Small intestine (tissue), 7 donors: Measurements from ENCODE around the gene TEX101. TPM values are rescaled to one million over a fixed set of nuclear protein-coding genes. Genes with fewer than 3 reads are reported as not detected.

Experiments used
- DNase-seq, 2 donors: peaks; one replicate each; pipeline versions ENCODE4 v3.0.0 to v3.0.0-alpha.2; 2013
- FAIRE-seq: peaks from 2 replicates; lab custom pipeline; 2012; peaks lifted over from hg19 to GRCh38; lab: Jason Lieb, UNC
- H3K27ac ChIP-seq, 3 donors: one replicate each; pipeline ENCODE4 v1.5.1; 2013; ENCODE audit warnings: low read length in 2 of 3, mild to moderate bottlenecking in 2 of 3, control low read depth in 1 of 3, inconsistent platforms in 1 of 3, low read depth in 1 of 3, moderate library complexity in 1 of 3
- H3K27me3 ChIP-seq, 3 donors: one replicate each; pipeline ENCODE4 v1.6.1; 2013; ENCODE audit warnings: low read length in 3 of 3, inconsistent platforms in 1 of 3; ENCODE audit not compliant: control insufficient read depth in 3 of 3, insufficient read depth in 3 of 3
- H3K36me3 ChIP-seq, 3 donors: one replicate each; pipeline ENCODE4 v1.6.1; 2013; ENCODE audit warnings: low read length in 3 of 3, inconsistent platforms in 1 of 3, low read depth in 1 of 3, mild to moderate bottlenecking in 1 of 3, moderate library complexity in 1 of 3; ENCODE audit not compliant: control insufficient read depth in 3 of 3, insufficient read depth in 2 of 3
- H3K4me1 ChIP-seq, 3 donors: one replicate each; pipeline ENCODE4 v1.6.1; 2013; ENCODE audit warnings: low read length in 2 of 3, inconsistent platforms in 1 of 3, low read depth in 1 of 3, mild to moderate bottlenecking in 1 of 3, moderate library complexity in 1 of 3; ENCODE audit not compliant: control insufficient read depth in 3 of 3, insufficient read depth in 2 of 3
- H3K4me3 ChIP-seq, 3 donors: one replicate each; pipeline ENCODE4 v1.5.1; 2013; ENCODE audit warnings: low read length in 3 of 3, control low read depth in 1 of 3, inconsistent platforms in 1 of 3, low read depth in 1 of 3, mild to moderate bottlenecking in 1 of 3, moderate library complexity in 1 of 3
- H3K9me3 ChIP-seq, 2 donors: one replicate each; pipeline ENCODE4 v1.6.1; 2013; ENCODE audit warnings: low read depth in 1 of 2, low read length in 1 of 2; ENCODE audit not compliant: control insufficient read depth in 2 of 2, insufficient read depth in 1 of 2
- WGBS, 3 donors: extraction: QIAGEN DNeasy Blood & Tissue Kit; methylation state at CpG; one replicate each; pipeline ENCODE4 v1.1.7; 2013; 5-methylcytosine and 5-hydroxymethylcytosine counted together
- polyA plus RNA-seq, 4 donors: library from polyadenylated mRNA; stranded (reverse) in 3 of 4; unstranded in 1 of 4; fragments of 200-250 nt in 3 of 4; fragments of 120-200 nt in 1 of 4; gene quantifications; one replicate each; pipeline versions ENCODE4 v1.2.1 to v1.2.3, GENCODE V29; 2013
- donor health status: healthy with polysubstance abuse.
- donor health status: control.
- donor health status: control.
- donor health status: Bipolar disorder and iron deficiency.
- donor health status: healthy.

The TEX101 gene
- polyA plus RNA-seq, 4 donors: not detected

DNA sequence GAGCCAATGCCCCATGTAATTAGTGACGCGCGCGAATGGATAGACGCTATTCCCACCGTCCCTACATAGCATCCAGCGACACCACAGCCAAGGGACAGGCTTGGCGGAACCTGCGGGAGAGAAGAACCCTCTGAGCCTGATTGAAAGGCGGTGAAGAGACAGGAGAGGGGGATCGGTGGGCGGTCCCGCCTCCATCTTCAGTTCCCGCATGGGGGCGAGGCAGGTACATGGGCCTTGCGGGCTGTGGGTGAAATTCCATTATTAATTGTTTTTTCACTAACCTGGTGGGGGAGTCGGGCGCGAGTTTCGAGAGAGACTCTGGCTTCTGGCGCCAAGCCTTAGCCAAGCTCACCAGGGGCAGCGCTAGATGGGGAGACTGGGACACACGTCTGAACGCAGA, 8.4 kb upstream of the TEX101 start:
- FAIRE-seq: no peak
- no peaks in the 10 kb centered on the region for H3K36me3 ChIP-seq
- no peaks in the 10 kb centered on the region for H3K4me1 ChIP-seq
- H3K4me3 ChIP-seq: no peak overlapping the region
- DNase-seq: no peak
- peaks cover 0 to 2% (median 0%) of the 10 kb centered on the region in 3 donors for H3K27me3 ChIP-seq
- no peaks in the 10 kb centered on the region for H3K9me3 ChIP-seq
- H3K27ac ChIP-seq: no peak overlapping the region
- WGBS, 3 donors: 54 to 81% (median 77%) methylated on average over 24 of the region's 24 CpGs

DNA sequence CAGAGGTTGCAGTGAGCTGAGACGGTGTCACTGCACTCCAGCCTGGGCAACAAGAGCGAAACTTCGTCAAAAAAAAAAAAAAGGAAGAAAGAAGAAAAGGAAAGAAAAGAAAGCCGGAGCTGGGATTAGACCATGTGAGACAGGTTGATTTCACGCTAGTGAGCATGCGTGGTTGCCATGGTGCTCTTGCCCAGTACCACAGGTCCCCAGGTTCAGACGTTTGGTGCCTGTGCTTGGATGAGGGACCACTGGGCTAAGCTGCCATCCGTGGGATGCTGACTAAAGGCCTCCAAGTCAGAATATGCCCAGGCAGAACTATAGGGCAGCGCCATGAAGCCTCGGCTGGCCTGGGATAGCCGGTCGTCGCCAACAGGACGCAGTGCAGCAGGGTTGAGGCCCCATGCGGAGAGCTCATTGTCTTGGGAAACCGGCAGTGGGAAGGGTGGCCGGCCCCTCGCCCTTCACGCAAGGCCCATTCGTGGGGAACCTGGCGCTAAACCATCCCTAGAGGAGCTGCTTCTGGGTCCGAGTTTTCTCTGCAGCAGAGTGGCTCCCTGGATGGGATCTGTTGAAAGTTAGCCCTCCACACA, 7.2 kb upstream of the TEX101 start:
- WGBS, 3 donors: 82 to 90% (median 83%) methylated on average over 22 of the region's 22 CpGs
- Histone ChIP-seq H3K27ac (no peak overlapping the region), H3K27me3 (peaks cover 0 to 3% (median 2%) of the 10 kb centered on the region in 3 donors), H3K4me1 (no peaks in the 10 kb centered on the region), H3K4me3 (no peak overlapping the region), H3K36me3 (no peaks in the 10 kb centered on the region), H3K9me3 (no peaks in the 10 kb centered on the region)
- DNase-seq (no peak), FAIRE-seq (no peak)

DNA sequence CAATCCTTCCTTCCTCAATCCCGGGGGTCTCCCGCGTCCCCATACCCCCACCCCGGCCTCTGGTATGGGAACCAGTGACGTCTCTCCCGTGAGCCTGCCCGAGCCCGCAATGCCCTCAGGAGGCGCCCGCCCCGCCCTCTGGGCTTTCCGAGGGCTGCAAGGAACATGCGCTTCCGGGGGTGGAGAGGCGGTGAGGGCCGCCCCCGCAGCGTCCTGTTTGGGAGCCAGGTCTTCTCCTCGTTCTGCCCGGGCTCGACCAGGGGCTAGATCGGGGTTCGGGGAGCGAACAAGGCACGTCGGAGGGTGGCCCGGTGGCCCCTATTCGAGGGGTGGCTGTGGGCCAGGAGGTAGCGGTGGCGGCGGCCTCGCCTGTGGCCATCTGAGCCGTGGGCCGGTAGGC, 6.6 kb upstream of the TEX101 start:
- no peak overlapping the region for H3K4me3 ChIP-seq
- no peak for FAIRE-seq
- no peak overlapping the region for H3K27ac ChIP-seq
- no peaks in the 10 kb centered on the region for H3K4me1 ChIP-seq
- peaks cover 0 to 3% (median 0%) of the 10 kb centered on the region in 3 donors for H3K27me3 ChIP-seq
- no peaks in the 10 kb centered on the region for H3K36me3 ChIP-seq
- 83 to 90% (median 88%) methylated on average over 33 to 34 of the region's 34 CpGs for WGBS, 3 donors
- peaks cover 0 to 2% of the 10 kb centered on the region in 2 donors for H3K9me3 ChIP-seq
- DNase-seq: no peak

DNA sequence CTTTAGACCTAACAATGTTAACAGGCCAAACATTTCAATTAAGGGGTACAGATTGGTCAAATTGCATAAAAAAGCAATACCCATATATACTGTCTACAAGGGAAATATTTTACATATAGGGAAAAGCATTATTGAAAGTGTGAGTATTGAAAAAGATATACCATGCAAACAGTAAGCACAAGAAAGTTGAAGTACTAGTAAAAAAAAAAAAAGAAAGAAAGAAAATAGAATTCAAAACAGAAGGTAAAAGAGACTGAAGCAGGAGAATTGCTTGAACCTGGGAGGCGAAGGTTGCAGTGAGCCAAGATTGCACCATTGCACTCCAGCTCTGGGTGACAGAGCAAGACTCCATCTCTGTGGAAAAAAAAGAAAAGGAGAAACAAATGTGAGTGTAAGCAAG, 5.3 kb upstream of the TEX101 start:
- WGBS, 3 donors: 91 to 92% (median 92%) methylated on average over 1 of the region's 1 CpG

DNA sequence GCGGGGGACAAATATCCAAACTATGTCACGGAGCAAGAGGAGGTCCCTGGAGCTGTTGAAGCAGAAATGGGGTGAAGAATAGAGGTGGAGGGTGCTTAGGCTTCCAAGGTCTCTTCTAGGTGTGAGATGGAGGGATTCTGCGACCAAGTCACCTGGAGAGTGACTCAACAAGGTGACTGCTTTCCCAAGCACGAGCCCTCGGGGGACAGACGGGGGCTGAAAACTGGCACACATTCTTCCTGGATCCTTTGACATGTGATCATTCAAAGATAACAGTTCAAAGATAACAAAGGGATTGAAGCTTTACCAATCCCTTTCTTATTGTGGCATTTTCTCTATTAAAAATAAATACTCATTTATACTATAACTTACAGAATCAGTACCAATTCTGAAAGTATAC, 2.2 kb upstream of the TEX101 start:
- 67 to 76% (median 75%) methylated on average over 6 of the region's 6 CpGs for WGBS, 3 donors
- FAIRE-seq (no peak), DNase-seq (no peak)
- H3K9me3 ChIP-seq: peaks cover 0 to 13% of the 10 kb centered on the region in 2 donors
- no peaks in the 10 kb centered on the region for H3K4me1 ChIP-seq
- H3K27me3 ChIP-seq: peaks cover 0 to 3% (median 0%) of the 10 kb centered on the region in 3 donors
- H3K27ac ChIP-seq: no peak overlapping the region
- H3K36me3 ChIP-seq: no peaks in the 10 kb centered on the region
- H3K4me3 ChIP-seq: no peak overlapping the region

More for the DNA sequence above, 5.3 kb upstream of the TEX101 start:
- Histone ChIP-seq H3K9me3 (peaks cover 0 to 11% of the 10 kb centered on the region in 2 donors), H3K4me1 (no peaks in the 10 kb centered on the region), H3K27ac (no peak overlapping the region), H3K36me3 (no peaks in the 10 kb centered on the region), H3K4me3 (no peak overlapping the region), H3K27me3 (peaks cover 0 to 3% (median 0%) of the 10 kb centered on the region in 3 donors)
- no peak for FAIRE-seq
- DNase-seq: no peak

DNA sequence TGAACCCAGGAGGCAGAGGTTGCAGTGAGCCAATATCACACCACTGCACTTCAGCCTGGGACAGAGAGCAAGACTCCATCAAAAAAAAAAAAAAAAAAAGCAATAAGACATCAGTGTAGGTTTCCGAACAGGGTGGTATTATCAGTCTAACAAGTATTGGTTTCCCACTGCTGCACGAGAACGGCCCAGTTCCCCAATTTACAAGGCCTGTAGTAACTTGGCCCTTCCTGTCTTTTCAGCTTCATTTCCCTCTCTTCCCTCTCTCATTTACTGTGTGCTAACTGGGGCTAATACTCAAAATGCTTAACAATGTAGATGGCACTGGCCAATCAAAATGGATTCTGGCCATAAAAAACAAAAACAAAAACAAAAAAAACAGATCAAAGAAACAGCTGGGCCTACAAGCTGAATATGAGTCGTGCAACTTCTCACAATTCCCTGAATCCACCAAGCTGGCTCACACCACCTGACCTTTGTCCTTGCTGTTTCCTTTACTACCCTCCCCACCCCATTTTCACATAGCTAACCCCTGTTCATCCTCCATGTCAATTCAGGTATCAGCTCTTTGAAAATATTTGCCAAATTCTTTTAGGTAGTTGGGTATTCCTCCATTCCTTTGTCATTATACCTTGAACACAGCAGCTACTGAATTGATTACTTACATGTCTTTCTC, 2.4 kb downstream of the TEX101 start:
- FAIRE-seq (no peak), DNase-seq (peak; percentile 31 to 35)
- no peak overlapping the region for H3K4me3 ChIP-seq
- H3K27ac ChIP-seq: no peak overlapping the region
- H3K9me3 ChIP-seq: peaks cover 0 to 13% of the 10 kb centered on the region in 2 donors
- no peaks in the 10 kb centered on the region for H3K36me3 ChIP-seq
- 57 to 69% (median 62%) methylated on average over 4 of the region's 4 CpGs for WGBS, 3 donors
- H3K4me1 ChIP-seq: no peaks in the 10 kb centered on the region
- peaks cover 0 to 3% (median 0%) of the 10 kb centered on the region in 3 donors for H3K27me3 ChIP-seq

DNA sequence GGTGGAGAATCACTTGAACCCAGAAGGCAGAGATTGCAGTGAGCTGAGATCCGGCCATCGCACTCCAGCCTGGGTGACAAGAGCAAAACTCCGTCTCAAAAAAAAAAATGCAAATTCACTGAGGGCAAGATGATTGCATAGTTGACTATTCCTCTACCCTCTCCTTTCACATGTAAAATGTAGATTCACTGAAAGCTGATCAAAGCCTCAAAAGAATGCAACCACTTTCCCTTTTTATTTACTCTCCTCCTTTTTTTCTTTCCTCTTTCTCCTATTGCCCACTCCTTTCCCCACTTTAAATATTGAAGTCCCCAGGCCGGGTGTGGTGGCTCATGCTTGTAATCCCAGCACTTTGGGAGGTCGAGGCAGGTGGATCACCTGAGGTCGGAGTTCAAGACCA, 6.3 kb downstream of the TEX101 start:
- Histone ChIP-seq H3K27me3 (no peaks in the 10 kb centered on the region), H3K27ac (no peak overlapping the region), H3K36me3 (no peaks in the 10 kb centered on the region), H3K9me3 (no peaks in the 10 kb centered on the region), H3K4me1 (peaks cover 0 to 3% (median 0%) of the 10 kb centered on the region in 3 donors), H3K4me3 (no peak overlapping the region)
- DNase-seq (no peak), FAIRE-seq (no peak)
- 84 to 87% (median 85%) methylated on average over 6 of the region's 6 CpGs for WGBS, 3 donors

DNA sequence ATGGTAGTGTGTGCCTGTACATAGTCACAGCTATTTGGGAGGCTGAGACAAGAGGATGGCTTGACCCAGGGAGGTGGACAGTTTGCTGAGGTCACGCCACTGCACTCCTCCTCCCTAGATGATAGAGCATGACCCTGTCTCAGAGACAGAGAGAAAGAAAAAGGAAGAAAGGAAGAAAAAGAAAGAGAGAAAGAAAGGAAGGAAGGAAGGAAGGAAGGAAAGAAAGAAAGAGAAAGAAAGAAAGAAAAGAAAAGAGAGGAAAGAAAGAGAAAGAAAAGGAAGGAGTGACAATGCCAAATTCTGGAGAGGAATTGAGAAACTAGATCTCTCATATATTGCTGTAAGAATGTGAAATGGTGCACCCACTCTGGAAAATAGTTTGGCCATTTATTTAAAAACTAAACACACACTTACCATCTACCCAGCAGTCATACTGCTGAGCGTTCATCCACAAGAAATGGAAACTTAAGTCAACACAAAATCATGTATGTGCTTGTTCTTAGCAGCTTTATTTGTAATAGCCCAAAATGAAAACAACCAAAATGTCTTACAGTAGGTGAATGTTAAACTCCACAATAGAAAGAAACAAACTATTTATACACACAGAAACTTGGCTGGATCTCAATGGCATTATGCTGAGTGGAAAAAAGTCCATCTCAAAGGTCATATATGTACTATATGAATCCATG, 7.5 kb downstream of the TEX101 start:
- H3K36me3 ChIP-seq: no peaks in the 10 kb centered on the region
- 86 to 90% (median 86%) methylated on average over 2 of the region's 2 CpGs for WGBS, 3 donors
- FAIRE-seq: no peak

More for the DNA sequence above, 7.5 kb downstream of the TEX101 start:
- Histone ChIP-seq H3K27ac (no peak overlapping the region), H3K9me3 (no peaks in the 10 kb centered on the region), H3K4me3 (no peak overlapping the region), H3K27me3 (no peaks in the 10 kb centered on the region), H3K4me1 (peaks cover 0 to 4% (median 0%) of the 10 kb centered on the region in 3 donors)
- no peak for DNase-seq
